ENCODE data around the gene EFEMP1.
"Not testable (repeated sequence)": the region's sequence is repeated elsewhere in the genome, so short reads cannot be mapped to it uniquely, and the experiment has no call there.

EFEMP1 gene

GRCh38 chr2:55837073-55837472 is 86.5 kb downstream of the EFEMP1 start:
- DNase-seq (ENCODE audit: extremely low read depth in 1 of 2, low read depth in 1 of 2) = no peak

DNA sequence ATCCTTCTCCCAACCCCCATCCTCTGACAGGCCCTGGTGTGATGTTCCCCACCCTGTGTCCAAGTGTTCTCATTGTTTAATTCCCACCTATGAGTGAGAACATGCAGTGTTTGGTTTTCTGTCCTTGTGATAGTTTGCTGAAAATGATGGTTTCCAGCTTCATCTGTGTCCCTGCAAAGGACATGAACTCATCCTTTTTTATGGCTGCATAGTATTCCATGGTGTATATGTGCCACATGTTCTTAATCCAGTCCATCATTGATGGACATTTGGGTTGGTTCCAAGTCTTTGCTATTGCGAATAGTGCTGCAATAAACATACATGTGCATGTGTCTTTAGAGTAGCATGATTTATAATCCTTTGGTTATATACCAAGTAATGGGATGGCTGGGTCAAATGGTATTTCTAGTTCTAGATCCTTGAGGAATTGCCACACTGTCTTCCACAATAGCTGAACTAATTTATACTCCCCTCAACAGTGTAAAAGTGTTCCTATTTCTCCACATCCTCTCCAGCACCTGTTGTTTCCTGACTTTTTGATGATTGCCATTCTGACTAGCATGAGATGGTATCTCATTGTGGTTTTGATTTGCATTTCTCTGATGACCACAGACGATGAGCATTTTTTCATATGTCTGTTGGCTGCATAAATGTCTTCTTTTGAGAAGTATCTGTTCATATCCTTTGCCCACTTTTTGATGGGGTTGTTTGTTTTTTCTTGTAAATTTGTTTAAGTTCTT is 91.7 kb downstream of the EFEMP1 start:
- not testable (repeated sequence) for DNase-seq (ENCODE audit: extremely low read depth in 1 of 2, low read depth in 1 of 2)

DNA sequence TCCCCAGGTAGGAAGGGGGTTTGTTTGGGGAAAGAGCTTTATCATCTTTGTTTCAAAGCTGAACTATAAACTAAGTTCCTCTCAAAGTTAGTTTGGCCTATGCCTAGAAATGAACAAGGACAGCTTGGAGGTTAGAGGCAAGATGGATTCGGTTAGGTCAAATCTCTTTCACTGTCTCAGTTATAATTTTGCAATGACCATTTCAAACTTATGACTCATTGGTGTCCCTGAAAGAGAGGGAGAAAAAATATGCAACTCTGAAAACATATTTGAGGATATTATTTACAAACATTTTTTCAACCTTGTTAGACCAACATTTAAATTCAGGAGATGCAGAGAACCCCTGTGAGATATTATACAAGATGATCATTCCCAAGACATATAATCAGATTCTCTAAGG is 95.7 kb downstream of the EFEMP1 start:
- no peak for DNase-seq (ENCODE audit: extremely low read depth in 1 of 2, low read depth in 1 of 2)

DNA sequence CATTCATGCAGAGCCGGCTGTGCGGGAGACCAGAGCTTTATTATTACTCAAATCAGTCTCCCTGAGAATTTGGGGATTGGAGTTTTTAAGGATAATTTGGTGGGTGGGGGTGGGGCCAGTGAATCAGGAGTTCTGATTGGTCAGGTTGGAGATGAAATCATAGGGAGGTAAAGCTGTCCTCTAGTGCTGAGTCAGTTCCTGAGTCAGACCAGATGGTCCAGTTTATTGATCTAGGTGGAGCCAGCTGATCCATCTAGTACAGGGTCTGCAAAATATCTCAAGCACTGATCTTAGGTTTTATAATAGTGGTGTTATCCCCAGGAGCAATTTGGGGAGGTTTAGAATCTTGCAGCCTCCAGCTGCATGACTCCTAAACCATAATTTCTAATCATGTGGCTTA is 96.2 kb downstream of the EFEMP1 start:
- not testable (repeated sequence) for DNase-seq (ENCODE audit: extremely low read depth in 1 of 2, low read depth in 1 of 2)

- no peak for DNase-seq (ENCODE audit: extremely low read depth in 1 of 2, low read depth in 1 of 2)
Measured at GRCh38 chr2:55826246-55826645, 97.3 kb downstream of the EFEMP1 start.

DNA sequence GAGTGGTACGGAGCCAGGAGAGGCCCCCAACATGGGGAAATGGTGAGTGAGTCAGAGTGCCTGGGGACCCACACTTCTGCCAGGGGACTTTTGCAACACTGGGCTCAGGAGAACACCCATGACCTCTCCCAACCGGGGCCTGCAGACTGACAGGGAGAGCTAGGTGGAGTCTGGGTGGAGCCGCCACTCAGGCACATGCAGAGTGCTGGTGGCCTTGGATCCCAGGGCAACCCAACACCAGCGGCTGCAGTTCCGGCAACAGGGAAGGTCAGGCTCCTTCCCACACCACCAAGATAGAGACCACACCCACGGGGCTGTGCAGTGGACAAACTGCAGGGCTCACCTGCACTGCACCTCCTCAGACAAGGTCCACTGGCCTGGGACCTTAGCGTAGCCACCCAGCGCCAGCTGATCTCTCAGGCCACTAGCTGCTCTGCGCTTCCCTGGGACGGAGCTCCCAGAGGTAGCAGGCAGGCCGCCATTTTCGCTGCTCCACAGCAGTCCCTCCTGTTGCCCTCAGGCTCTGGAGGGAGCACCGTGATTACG is 99.0 kb downstream of the EFEMP1 start:
- DNase-seq (ENCODE audit: extremely low read depth in 1 of 2, low read depth in 1 of 2) = no peak

Measured in activated CD8-positive, alpha-beta memory T cell treated with anti-CD3 and anti-CD28 coated beads for 1 hour (primary cell).